K562 (cell line): ENCODE results near the gene SKOR1. TPM values are rescaled to one million over a fixed set of nuclear protein-coding genes. Genes with fewer than 3 reads are reported as not detected.

Experiments
- ATAC-seq: fragments of 200-7000 bp; cut with Tn5 transposase; 3 replicates; pipeline ENCODE4 v1.9.1; 2020; ENCODE audit warnings: moderate library complexity
- BruUV-seq: library from RNA; stranded (reverse); fragments of 400-500 nt; replicated peaks from 2 replicates; lab custom pipeline; 2021; lab: Mats Ljungman, UMichigan
- CTCF ChIA-PET: fragments of 300-600 bp; formaldehyde crosslinking; extraction: SDS; loops from one replicate; lab custom pipeline; 2021; ENCODE audit warnings: low intra/inter-chr PET ratio; lab: Yijun Ruan, JAX
- POLR2A ChIA-PET: fragments of 300-600, 350-650 bp; sonication (Branson Sonifier 250); formaldehyde crosslinking; extraction: SDS; loops from one replicate; lab custom pipeline; 2021; ENCODE audit warnings: antibody characterized with exemption, inconsistent platforms; lab: Yijun Ruan, JAX
- DNase-seq, 4 experiments: peaks; one replicate each; pipeline versions ENCODE4 v3.0.0 to v3.0.0-alpha.2; 2011 to 2018; ENCODE audit warnings: low spot score in 3 of 4, mixed read lengths in 3 of 4; ENCODE audit errors: extremely low read depth in 1 of 4
- FAIRE-seq: peaks from 2 replicates; lab custom pipeline; 2011; peaks lifted over from hg19 to GRCh38; lab: Jason Lieb, UNC
- H2AFZ ChIP-seq: 2 replicates; pipeline ENCODE4 v1.6.0; 2011; ENCODE audit warnings: low read depth, low read length, control low read depth, inconsistent platforms
- H3K27ac ChIP-seq: fragments of 200-600 bp; 3 replicates; pipeline ENCODE4 v1.8.0; 2011; ENCODE audit warnings: low read depth, mild to moderate bottlenecking, control low read depth, inconsistent platforms, low read length, moderate library complexity, mixed read lengths; ENCODE audit errors: extremely low read depth
- H3K27me3 ChIP-seq, 2 experiments: fragments of 300-600 bp in 1 of 2; 2 replicates in 1 of 2; 3 replicates in 1 of 2; pipeline versions ENCODE4 v1.6.0 to v1.8.0; 2011; ENCODE audit warnings: inconsistent platforms in 2 of 2, low read length in 2 of 2, mild to moderate bottlenecking in 1 of 2, mixed read lengths in 1 of 2, moderate library complexity in 1 of 2; ENCODE audit not compliant: control insufficient read depth in 2 of 2, insufficient read depth in 2 of 2
- H3K36me3 ChIP-seq: fragments of 300-600 bp; 3 replicates; pipeline ENCODE4 v1.8.0; 2011; ENCODE audit warnings: mild to moderate bottlenecking, low read length, inconsistent platforms; ENCODE audit not compliant: control insufficient read depth, insufficient read depth
- H3K4me1 ChIP-seq, 2 experiments: fragments of 200-600 bp in 1 of 2; replicated peaks in 1 of 2; 2 replicates in 1 of 2; 3 replicates in 1 of 2; pipeline versions ENCODE4 v1.5.1 to v1.8.0; 2011; ENCODE audit warnings: inconsistent platforms in 2 of 2, low read length in 2 of 2, mild to moderate bottlenecking in 1 of 2, mixed read lengths in 1 of 2, moderate library complexity in 1 of 2; ENCODE audit not compliant: control insufficient read depth in 2 of 2, insufficient read depth in 2 of 2
- H3K4me2 ChIP-seq: 2 replicates; pipeline ENCODE4 v1.6.1; 2011; ENCODE audit warnings: low read length, control low read depth, inconsistent platforms, mixed read lengths; ENCODE audit not compliant: insufficient read depth
- H3K4me3 ChIP-seq: fragments of 200-600 bp; sonication (generic), shearing (Covaris generic); 2 replicates; pipeline ENCODE4 v1.5.1; 2016; ENCODE audit warnings: control low read depth, inconsistent platforms
- H3K79me2 ChIP-seq: fragments of 200-600 bp; 3 replicates; pipeline ENCODE4 v1.8.0; 2011; ENCODE audit warnings: low read length, inconsistent platforms; ENCODE audit not compliant: control insufficient read depth, insufficient read depth
- H3K9ac ChIP-seq, 2 experiments: 2 replicates each; pipeline versions ENCODE4 v1.6.0 to v1.6.1; 2011; ENCODE audit warnings: low read depth in 2 of 2, low read length in 2 of 2, control low read depth in 1 of 2, inconsistent platforms in 1 of 2, mild to moderate bottlenecking in 1 of 2, mixed read lengths in 1 of 2; ENCODE audit not compliant: insufficient read depth in 1 of 2
- H3K9me1 ChIP-seq: one replicate; pipeline ENCODE4 v1.6.0; 2011; ENCODE audit warnings: inconsistent platforms, mild to moderate bottlenecking, low read length, moderate library complexity; ENCODE audit not compliant: control insufficient read depth, insufficient read depth
- H3K9me3 ChIP-seq: replicated peaks from 2 replicates; pipeline ENCODE4 v1.5.1; 2011; ENCODE audit warnings: low read depth, low read length, inconsistent platforms; ENCODE audit not compliant: control insufficient read depth, insufficient read depth
- H4K20me1 ChIP-seq: replicated peaks from 2 replicates; pipeline ENCODE4 v1.6.1; 2011; ENCODE audit warnings: low read length, inconsistent platforms, mixed read lengths; ENCODE audit not compliant: control insufficient read depth, insufficient read depth
- CREB1 ChIP-seq, 2 experiments: sonication (generic) in 1 of 2; formaldehyde crosslinking in 1 of 2; IDR thresholded peaks; 2 replicates each; pipeline versions ENCODE4 v1.6.1 to v1.8.0; 2012 to 2022; ENCODE audit warnings: inconsistent platforms in 1 of 2, mild to moderate bottlenecking in 1 of 2, missing genetic modification reagents in 1 of 2, moderate library complexity in 1 of 2
- EP300 ChIP-seq: IDR thresholded peaks from 2 replicates; pipeline ENCODE4 v1.6.1; 2012; ENCODE audit warnings: low read length, improper control_type of control experiment
- GATAD2A ChIP-seq: fragments of 450-650 bp; IDR thresholded peaks from 2 replicates; pipeline ENCODE4 v1.6.1; 2017
- MTF1 ChIP-seq: fragments of 250-450 bp; sonication (Bioruptor Pico); IDR thresholded peaks from 2 replicates; pipeline ENCODE4 v1.9.0; 2021; ENCODE audit warnings: moderate library complexity, mild to moderate bottlenecking, inconsistent platforms, borderline replicate concordance
- RBM14 ChIP-seq: fragments of 200-400 bp; formaldehyde crosslinking; IDR thresholded peaks from 2 replicates; pipeline ENCODE4 v1.6.1; 2018; ENCODE audit warnings: low read depth, mild to moderate bottlenecking, low read length, moderate library complexity, borderline replicate concordance; ENCODE audit not compliant: insufficient read depth
- SIN3B ChIP-seq: fragments of 450-650 bp; IDR thresholded peaks from 2 replicates; pipeline ENCODE4 v1.6.1; 2017; ENCODE audit warnings: low read depth, mild to moderate bottlenecking, moderate library complexity
- U2AF1 ChIP-seq: fragments of 200-400 bp; formaldehyde crosslinking; optimal IDR thresholded peaks from 2 replicates; pipeline ENCODE3; 2017; ENCODE audit warnings: mild to moderate bottlenecking, low read depth, low read length, moderate library complexity
- ZEB2 ChIP-seq: fragments of 450-650 bp; IDR thresholded peaks from 2 replicates; pipeline ENCODE4 v1.6.1; 2016
- ZNF232 ChIP-seq: sonication (generic); formaldehyde crosslinking; IDR thresholded peaks from 2 replicates; pipeline ENCODE4 v1.8.0; 2022; ENCODE audit warnings: mild to moderate bottlenecking, missing genetic modification reagents
- ZNF551 ChIP-seq: fragments of 250-450 bp; sonication (Bioruptor Pico); IDR thresholded peaks from 2 replicates; pipeline ENCODE4 v1.5.0; 2021; ENCODE audit warnings: mild to moderate bottlenecking, moderate library complexity
- ZNF644 ChIP-seq: fragments of 200-800 bp; sonication (Bioruptor generic); IDR thresholded peaks from 2 replicates; pipeline ENCODE4 v1.6.1; 2016; ENCODE audit warnings: low read depth, missing genetic modification characterization, missing compliant biosample characterization
- ZZZ3 ChIP-seq: fragments of 450-650 bp; IDR thresholded peaks from 2 replicates; pipeline ENCODE4 v1.6.1; 2016; ENCODE audit warnings: antibody characterized with exemption, mild to moderate bottlenecking, moderate library complexity
- WGBS: fragments of 100-300 bp; shearing (Covaris generic); methylation state at CpG from one replicate; pipeline ENCODE4 v1.1.6; 2016; ENCODE audit warnings: low coverage, mixed read lengths; ENCODE audit not compliant: insufficient coverage; ENCODE audit errors: missing lambda C conversion rate; 5-methylcytosine and 5-hydroxymethylcytosine counted together
- in situ Hi-C: fragments of 300-500 bp; cut with MboI; formaldehyde crosslinking; loops from 4 replicates; pipeline ENCODE4 v1.15.0; 2018; ENCODE audit warnings: inconsistent platforms, mixed read lengths
- intact Hi-C: fragments of 100-400 bp; cut with micrococcal nuclease; formaldehyde crosslinking; loops from 2 replicates; pipeline ENCODE4 v1.14.2; 2022
- polyA plus RNA-seq, 8 experiments: library from polyadenylated mRNA; depleted of rRNA in 4 of 8; stranded (reverse) in 5 of 8; unstranded in 3 of 8; fragments of >200 nt; fragmentation: Nextera tagmentation in 2 of 8; fragmentation: Illumina TruSeq in 1 of 8; extraction: Ambion mirVana in 2 of 8; extraction: Trizol in 1 of 8; gene quantifications; 2 replicates each; pipeline versions ENCODE4 v1.2.1 to v1.2.3, GENCODE V29; 2011 to 2014; ENCODE audit warnings: inconsistent platforms in 1 of 8, missing spikeins in 1 of 8
- total RNA-seq, 7 experiments: library from RNA; depleted of rRNA in 6 of 7; stranded (reverse); fragments of >200 nt in 6 of 7; fragmentation: Illumina TruSeq in 2 of 7; extraction: Trizol in 2 of 7; gene quantifications; 2 replicates each; pipeline versions ENCODE4 v1.2.1 to v1.2.3, GENCODE V29; 2011 to 2021; ENCODE audit warnings: low replicate concordance in 1 of 7
- TF ChIP-seq, protein P1 (sequence below): fragments of 250-450 bp; sonication (Bioruptor Pico); IDR thresholded peaks from 2 replicates; pipeline ENCODE4 v1.8.0; 2022; ENCODE audit warnings: moderate library complexity, mild to moderate bottlenecking, inconsistent platforms
- TF ChIP-seq, protein P2 (sequence below): fragments of 450-650 bp; IDR thresholded peaks from 2 replicates; pipeline ENCODE4 v1.6.1; 2016; ENCODE audit warnings: low read depth, mild to moderate bottlenecking, moderate library complexity
- TF ChIP-seq, protein P3 (sequence below): fragments of 250-450 bp; sonication (Bioruptor Pico); IDR thresholded peaks from 2 replicates; pipeline ENCODE4 v1.8.0; 2021; ENCODE audit warnings: mild to moderate bottlenecking, moderate library complexity
- TF ChIP-seq, protein P4 (sequence below): IDR thresholded peaks from 2 replicates; pipeline ENCODE4 v1.6.1; 2012; ENCODE audit warnings: low read depth, low read length, improper control_type of control experiment, borderline replicate concordance

Gene SKOR1
- total and polyA plus RNA-seq, 9 of the 15 experiments (the other 6 are each of a cell fraction or from before 2014, with no cell fraction given) = 0.04 to 0.41 (median 0.09) TPM; not detected in 3

DNA sequence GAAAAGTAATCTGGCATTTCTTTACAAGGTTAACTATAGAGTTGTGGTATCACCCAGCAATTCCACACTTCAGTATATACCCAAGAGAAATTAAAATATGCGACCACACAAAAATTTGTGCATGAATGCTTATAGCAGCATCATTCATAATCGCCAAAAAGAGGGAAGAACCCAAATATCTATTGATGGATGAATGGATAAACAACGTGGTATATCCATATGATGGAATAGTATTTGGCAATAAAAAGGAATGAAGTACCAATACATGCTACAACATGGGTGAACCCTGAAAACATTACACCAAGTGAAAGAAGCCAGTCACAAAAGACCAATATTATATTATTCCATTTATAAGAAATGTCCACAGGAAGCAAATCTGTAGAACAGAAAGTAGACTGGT, 8.6 kb upstream of the SKOR1 start:
- POLR2A ChIA-PET = no interaction called here
- H3K9me3 ChIP-seq = no peaks in the 10 kb centered on the region; the same call in 1 of the 2 replicates
- WGBS = 2% methylated on average over 3 of the region's 3 CpGs
- DNase-seq = no peak
- BruUV-seq = no TSS peak
- in situ Hi-C loops = no loop called here
- H3K27me3 ChIP-seq = peaks cover 19 to 58% of the 10 kb centered on the region in 2 experiments; a peak in 3 of 5 replicates
- H3K4me3 ChIP-seq = no peak overlapping the region
- FAIRE-seq = no peak
- intact Hi-C loops = no loop called here
- H3K79me2 ChIP-seq = no peaks in the 10 kb centered on the region
- H3K36me3 ChIP-seq = no peaks in the 10 kb centered on the region
- H4K20me1 ChIP-seq = peaks cover 9% of the 10 kb centered on the region; the same call in 1 of the 2 replicates
- CTCF ChIA-PET = no interaction called here
- no peak overlapping the region for H3K4me2 ChIP-seq
- ATAC-seq = no peak
- H3K9me1 ChIP-seq = no peaks in the 10 kb centered on the region
- TF ChIP-seq EP300 (no peak), CREB1 (IDR thresholded peaks at IDR 0.05) (no peak), CREB1 (CRISPR knock-in tag; IDR thresholded peaks at IDR 0.05) (no peak), ZNF232 (no peak), SIN3B (no peak), RBM14 (no peak), ZEB2 (no peak), MTF1 (no peak), ZZZ3 (no peak), ZNF644 (tag) (no peak), U2AF1 (no peak), ZNF551 (CRISPR knock-in tag) (no peak), GATAD2A (no peak)
- TF ChIP-seq, protein P1, sequence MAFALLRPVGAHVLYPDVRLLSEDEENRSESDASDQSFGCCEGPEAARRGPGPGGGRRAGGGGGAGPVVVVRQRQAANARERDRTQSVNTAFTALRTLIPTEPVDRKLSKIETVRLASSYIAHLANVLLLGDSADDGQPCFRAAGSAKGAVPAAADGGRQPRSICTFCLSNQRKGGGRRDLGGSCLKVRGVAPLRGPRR (CRISPR knock-in tag) = no peak
- TF ChIP-seq, protein P2, sequence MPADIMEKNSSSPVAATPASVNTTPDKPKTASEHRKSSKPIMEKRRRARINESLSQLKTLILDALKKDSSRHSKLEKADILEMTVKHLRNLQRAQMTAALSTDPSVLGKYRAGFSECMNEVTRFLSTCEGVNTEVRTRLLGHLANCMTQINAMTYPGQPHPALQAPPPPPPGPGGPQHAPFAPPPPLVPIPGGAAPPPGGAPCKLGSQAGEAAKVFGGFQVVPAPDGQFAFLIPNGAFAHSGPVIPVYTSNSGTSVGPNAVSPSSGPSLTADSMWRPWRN = no peak
- TF ChIP-seq, protein P3, sequence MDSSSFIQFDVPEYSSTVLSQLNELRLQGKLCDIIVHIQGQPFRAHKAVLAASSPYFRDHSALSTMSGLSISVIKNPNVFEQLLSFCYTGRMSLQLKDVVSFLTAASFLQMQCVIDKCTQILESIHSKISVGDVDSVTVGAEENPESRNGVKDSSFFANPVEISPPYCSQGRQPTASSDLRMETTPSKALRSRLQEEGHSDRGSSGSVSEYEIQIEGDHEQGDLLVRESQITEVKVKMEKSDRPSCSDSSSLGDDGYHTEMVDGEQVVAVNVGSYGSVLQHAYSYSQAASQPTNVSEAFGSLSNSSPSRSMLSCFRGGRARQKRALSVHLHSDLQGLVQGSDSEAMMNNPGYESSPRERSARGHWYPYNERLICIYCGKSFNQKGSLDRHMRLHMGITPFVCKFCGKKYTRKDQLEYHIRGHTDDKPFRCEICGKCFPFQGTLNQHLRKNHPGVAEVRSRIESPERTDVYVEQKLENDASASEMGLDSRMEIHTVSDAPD = no peak
- TF ChIP-seq, protein P4, sequence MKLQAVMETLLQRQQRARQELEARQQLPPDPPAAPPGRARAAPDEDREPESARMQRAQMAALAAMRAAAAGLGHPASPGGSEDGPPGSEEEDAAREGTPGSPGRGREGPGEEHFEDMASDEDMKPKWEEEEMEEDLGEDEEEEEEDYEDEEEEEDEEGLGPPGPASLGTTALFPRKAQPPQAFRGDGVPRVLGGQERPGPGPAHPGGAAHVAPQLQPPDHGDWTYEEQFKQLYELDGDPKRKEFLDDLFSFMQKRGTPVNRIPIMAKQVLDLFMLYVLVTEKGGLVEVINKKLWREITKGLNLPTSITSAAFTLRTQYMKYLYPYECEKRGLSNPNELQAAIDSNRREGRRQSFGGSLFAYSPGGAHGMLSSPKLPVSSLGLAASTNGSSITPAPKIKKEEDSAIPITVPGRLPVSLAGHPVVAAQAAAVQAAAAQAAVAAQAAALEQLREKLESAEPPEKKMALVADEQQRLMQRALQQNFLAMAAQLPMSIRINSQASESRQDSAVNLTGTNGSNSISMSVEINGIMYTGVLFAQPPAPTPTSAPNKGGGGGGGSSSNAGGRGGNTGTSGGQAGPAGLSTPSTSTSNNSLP = no peak
- TF ChIP-seq, all 486 proteins: peak for 0
- no peak overlapping the region for H2AFZ ChIP-seq
- peaks cover 0 to 20% of the 10 kb centered on the region in 2 experiments; a peak in 2 of 5 replicates for H3K4me1 ChIP-seq
- H3K9ac ChIP-seq = no peak overlapping the region
- H3K27ac ChIP-seq = no peak overlapping the region
